GM23338 (cell line): ENCODE data around the gene USH1C.

Experiments
- CREB1 ChIP-seq: fragments of 250-450 bp; sonication (Bioruptor Pico); IDR thresholded peaks from 2 replicates; pipeline ENCODE4 v1.5.0; 2020; ENCODE audit warnings: low read depth, mild to moderate bottlenecking, moderate library complexity
- CTCF ChIP-seq, 2 experiments: fragments of 200-600 bp in 1 of 2; sonication (generic) in 1 of 2; conservative IDR thresholded peaks; 2 replicates each; pipeline versions ENCODE4 v1.5.1 to v1.6.1; 2016 to 2017; ENCODE audit warnings: antibody characterized with exemption in 2 of 2, low read depth in 2 of 2, mild to moderate bottlenecking in 2 of 2, moderate library complexity in 1 of 2
- ETS1 ChIP-seq: IDR thresholded peaks from 2 replicates; pipeline ENCODE4 v1.6.1; 2016; ENCODE audit warnings: antibody characterized with exemption
- EZH2 ChIP-seq: fragments of 200-600 bp; sonication (generic); IDR thresholded peaks from one replicate; pipeline ENCODE4 v1.8.0; 2017; ENCODE audit warnings: antibody characterized with exemption, mild to moderate bottlenecking, low read depth; ENCODE audit not compliant: unreplicated experiment
- EZH2phosphoT487 ChIP-seq: fragments of 200-600 bp; sonication (generic); IDR thresholded peaks from one replicate; pipeline ENCODE4 v1.8.1; 2018; ENCODE audit warnings: antibody characterized with exemption; ENCODE audit not compliant: unreplicated experiment
- JUNB ChIP-seq: IDR thresholded peaks from one replicate; pipeline ENCODE4 v1.6.1; 2016; ENCODE audit warnings: antibody characterized with exemption; ENCODE audit not compliant: unreplicated experiment
- NANOG ChIP-seq: IDR thresholded peaks from 2 replicates; pipeline ENCODE4 v1.6.1; 2016; ENCODE audit warnings: antibody characterized with exemption, borderline replicate concordance
- POLR2AphosphoS5 ChIP-seq: IDR thresholded peaks from 2 replicates; pipeline ENCODE4 v1.6.1; 2016; ENCODE audit warnings: antibody characterized with exemption, low read depth
- REST ChIP-seq: IDR thresholded peaks from one replicate; pipeline ENCODE4 v1.6.1; 2018; ENCODE audit warnings: antibody characterized with exemption; ENCODE audit not compliant: unreplicated experiment
- STAT1 ChIP-seq: IDR thresholded peaks from one replicate; pipeline ENCODE4 v1.6.1; 2016; ENCODE audit warnings: antibody characterized with exemption; ENCODE audit not compliant: unreplicated experiment
- ZNF114 ChIP-seq: fragments of 250-450 bp; sonication (Bioruptor Pico); IDR thresholded peaks from 2 replicates; pipeline ENCODE4 v1.5.0; 2020; ENCODE audit warnings: mild to moderate bottlenecking, moderate library complexity
- ZNF331 ChIP-seq: fragments of 250-450 bp; sonication (Bioruptor Pico); IDR thresholded peaks from 2 replicates; pipeline ENCODE4 v1.5.0; 2020; ENCODE audit warnings: low read depth, mild to moderate bottlenecking, moderate library complexity
- ZNF462 ChIP-seq: fragments of 250-450 bp; sonication (Bioruptor Pico); IDR thresholded peaks from 2 replicates; pipeline ENCODE4 v1.5.0; 2020; ENCODE audit warnings: mild to moderate bottlenecking, moderate library complexity

GRCh38 chr11:17551347-17552040 is 7.3 kb upstream of the USH1C start:
- TF ChIP-seq CTCF (conservative IDR thresholded peaks at IDR 0.05; ENCODE audit: low read depth in 2 of 2) (no peak), POLR2AphosphoS5 (no peak), EZH2 (no peak), EZH2phosphoT487 (no peak), REST (no peak), ZNF331 (no peak), NANOG (no peak), CREB1 (no peak), STAT1 (no peak), JUNB (no peak), ZNF114 (CRISPR knock-in tag) (no peak), ETS1 (no peak), ZNF462 (no peak)
